Testis (tissue), 2 donors: ENCODE measurements around the gene MPP4.

Experiments
- CTCF ChIP-seq, 3 experiments: fragments of 450-650 bp in 2 of 3; fragments of 200-600 bp in 1 of 3; sonication (generic) in 1 of 3; IDR thresholded peaks; one replicate each; pipeline ENCODE4 v1.5.1; 2016 to 2019; ENCODE audit warnings: antibody characterized with exemption in 3 of 3, mild to moderate bottlenecking in 2 of 3, moderate library complexity in 1 of 3
- POLR2A ChIP-seq: fragments of 450-650 bp; IDR thresholded peaks from one replicate; pipeline ENCODE4 v1.6.1; 2017; ENCODE audit warnings: antibody characterized with exemption, mild to moderate bottlenecking, moderate library complexity

GRCh38 chr2:201600906-201601305, 97.5 kb downstream of the MPP4 start:
- TF ChIP-seq CTCF (IDR thresholded peaks at IDR 0.05) (no peak), POLR2A (no peak)
